ENCODE measurements around the gene PWWP2B.

- TF ChIP-seq CTCF (conservative IDR thresholded peaks at IDR 0.05 in 1 of 2, IDR thresholded peaks at IDR 0.05 in 1 of 2; ENCODE audit: extremely low read depth in 1 of 2, insufficient read depth in 1 of 2, low read depth in 1 of 2, low read length in 2 of 2) (no peak), EZH2 (IDR thresholded peaks at IDR 0.05; ENCODE audit: borderline replicate concordance, low read length) (no peak)
Observed at GRCh38 chr10:132421847-132422751, 25.1 kb downstream of the PWWP2B start.

Data from mammary epithelial cell (primary cell).